Measurements from ENCODE around the gene DMXL2.
"Not testable (repeated sequence)": the region's sequence is repeated elsewhere in the genome, so short reads cannot be mapped to it uniquely, and the experiment has no call there.

The DMXL2 gene

GRCh38 chr15:51492528-51492927, 130.0 kb downstream of the DMXL2 start:
- no peak for DNase-seq (ENCODE audit: low read depth in 2 of 2)

DNA sequence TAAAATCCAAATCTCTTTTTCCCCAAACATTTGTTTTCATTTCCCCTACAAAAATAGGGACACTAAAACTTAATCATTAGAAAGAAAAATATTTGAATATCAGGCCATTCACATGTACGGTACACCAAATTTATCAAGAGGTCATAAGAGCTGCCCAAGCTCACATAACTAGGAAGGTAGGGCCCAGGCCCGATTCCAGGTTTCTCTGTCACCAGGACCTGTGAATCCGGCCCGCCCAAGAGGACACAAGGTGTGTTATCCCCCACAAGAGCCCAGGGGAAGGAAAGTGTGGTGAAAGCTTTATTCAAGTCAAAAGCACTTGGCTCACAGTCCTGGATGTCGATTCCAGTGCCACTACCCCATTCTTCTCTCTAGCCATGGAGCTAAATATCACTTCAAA, 130.6 kb downstream of the DMXL2 start:
- DNase-seq (ENCODE audit: low read depth in 2 of 2): no peak

DNA sequence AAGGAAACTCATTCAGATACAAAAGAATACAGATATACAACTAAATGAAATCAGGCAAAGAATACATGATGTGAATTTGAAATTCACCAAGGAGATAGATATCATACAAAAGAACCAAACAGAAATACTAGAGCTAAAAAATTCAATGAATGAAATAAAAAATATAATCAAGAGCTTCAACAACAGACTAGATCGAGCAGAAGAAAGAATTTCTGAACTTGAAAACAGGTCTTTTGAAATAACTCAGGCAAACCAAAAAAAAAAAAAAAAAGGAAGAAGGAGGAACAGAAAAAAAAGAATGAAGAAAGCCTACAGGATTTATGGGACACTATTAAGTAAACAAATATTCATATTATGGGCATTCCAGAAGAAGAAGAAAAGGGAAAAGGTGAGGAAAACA, 137.8 kb downstream of the DMXL2 start:
- no peak for DNase-seq (ENCODE audit: low read depth in 2 of 2)

DNA sequence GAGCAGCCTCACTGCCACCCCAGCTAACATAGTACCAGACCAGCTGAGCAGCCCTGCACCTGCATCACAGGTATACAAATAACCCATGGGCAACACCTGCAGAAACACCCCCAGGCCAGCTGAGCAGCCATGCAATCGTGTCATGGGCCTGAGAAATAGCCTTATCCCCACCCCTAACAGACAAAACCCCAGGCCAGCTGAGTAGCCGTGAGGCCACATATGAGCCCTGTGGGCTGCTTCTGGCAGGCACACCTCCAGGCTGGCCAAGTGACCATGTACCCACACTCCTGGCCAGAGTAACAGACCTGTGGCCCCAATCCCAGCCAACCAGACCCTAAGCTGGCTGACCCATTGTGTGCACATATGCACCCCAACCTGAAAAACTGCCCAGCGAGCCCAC, 138.6 kb downstream of the DMXL2 start:
- DNase-seq (ENCODE audit: low read depth in 2 of 2): no peak

DNA sequence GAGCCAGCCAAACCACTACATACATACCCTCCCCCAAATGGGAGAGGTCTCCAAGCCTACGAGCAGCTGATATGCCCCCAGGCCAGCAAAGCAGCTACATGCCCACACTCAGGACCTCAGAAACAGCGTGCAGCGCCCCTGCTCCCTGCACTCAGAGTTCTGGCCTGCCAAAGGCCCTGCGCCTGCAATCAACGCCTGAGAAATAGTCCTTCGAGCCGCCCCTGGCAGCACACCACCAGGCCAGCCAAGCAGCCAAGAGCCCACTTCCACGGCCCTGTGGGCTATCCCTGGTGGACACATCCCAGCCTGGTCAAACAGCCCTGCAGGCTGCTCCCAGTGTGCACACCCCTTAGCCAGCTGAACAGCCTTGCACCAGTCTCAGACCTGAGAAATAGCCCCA, 139.1 kb downstream of the DMXL2 start:
- no peak for DNase-seq (ENCODE audit: low read depth in 2 of 2)

- no peak for DNase-seq (ENCODE audit: low read depth in 2 of 2)
Observed at GRCh38 chr15:51475736-51476135, 146.8 kb downstream of the DMXL2 start.

DNA sequence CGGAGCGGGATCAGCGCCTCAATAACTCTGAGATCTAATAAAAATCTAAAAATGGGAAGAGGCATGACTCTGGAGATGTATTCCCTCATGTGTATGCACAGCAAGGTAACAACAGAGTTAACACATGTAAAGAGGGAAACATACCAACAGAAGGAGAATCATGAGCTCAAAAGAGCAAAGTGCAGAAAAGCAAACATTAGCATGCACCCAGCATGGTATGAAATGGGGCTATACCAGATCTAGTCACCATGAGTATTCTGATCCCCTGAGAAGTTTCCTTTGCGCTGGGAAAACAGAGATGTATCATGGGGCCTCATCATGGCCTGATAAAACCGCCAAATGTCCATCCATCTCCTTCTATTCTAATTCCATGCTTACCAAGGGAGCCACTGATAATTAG, 152.1 kb downstream of the DMXL2 start:
- DNase-seq (ENCODE audit: low read depth in 2 of 2): no peak

DNA sequence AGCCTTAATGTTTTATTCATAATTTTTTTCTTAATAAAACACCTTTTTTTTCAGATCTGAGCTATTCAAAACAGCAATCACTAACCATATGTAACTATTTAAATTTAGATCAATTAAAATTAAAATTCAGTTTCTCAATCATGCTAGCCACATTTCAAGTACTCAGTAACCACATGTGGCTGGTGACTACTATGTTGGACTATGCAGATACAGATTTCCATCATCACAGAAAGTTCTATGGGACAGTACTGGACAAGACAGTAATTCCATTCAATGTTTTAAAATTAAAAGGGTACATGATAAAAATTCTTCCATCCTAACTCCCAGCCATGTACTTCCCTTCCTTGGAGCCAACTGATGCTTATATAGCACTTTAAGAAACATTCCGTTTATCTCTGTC, 161.8 kb downstream of the DMXL2 start:
- DNase-seq (ENCODE audit: low read depth in 2 of 2): no peak

DNA sequence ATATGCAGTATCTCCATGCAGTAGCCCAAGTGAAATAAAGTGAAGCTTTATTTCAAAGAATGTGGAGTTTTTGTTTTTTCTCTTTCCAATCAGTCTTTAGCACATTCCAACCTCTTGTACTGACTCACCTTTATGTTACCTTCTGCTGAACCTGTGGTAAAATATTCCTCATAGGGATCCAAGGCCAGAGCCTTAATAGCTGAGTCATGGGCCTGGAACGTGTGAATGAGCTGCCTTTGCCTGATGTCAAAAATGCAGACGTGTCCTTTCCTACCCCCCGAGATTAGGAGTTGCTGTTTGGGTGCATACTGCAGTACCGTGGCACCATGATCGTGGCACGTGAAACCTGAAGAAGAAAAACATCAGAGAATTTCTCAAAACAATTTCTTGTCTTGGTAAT, 172.6 kb downstream of the DMXL2 start:
- DNase-seq (ENCODE audit: low read depth in 2 of 2): no peak

DNA sequence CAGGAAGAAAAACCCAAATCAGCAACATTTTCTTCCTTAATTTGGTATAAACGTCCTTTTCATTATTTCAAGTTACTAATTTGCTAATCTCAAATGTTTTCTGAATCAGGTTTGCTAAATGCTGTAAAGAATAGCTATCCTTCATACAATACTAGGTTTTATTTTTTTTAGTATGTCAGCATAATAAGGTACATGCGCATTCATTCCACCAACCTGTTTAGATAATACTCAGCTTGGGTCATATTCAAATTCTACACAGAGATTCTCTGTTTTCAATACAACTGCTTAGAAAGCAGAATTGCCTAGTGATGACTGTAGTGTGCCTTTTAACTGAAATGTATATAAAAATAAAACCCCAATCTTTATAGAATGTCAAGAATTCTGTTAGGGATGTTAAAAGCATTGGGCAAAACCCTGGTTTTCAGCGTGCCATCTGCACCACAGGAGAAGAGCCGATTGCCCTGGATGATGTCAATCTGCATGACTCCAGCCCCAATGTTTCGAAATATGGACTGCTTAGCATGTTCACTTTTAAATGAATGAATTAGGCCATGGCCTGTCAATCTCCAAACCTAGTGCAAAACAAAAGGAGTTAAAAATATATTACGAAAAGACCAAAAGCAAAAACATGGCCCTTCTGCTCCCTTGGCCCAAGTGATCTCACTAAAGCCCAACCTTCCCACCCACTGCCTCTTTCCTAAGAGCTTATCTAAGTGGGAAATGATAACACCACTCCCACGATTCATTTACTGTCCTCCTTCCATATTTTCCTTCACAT, 173.8 kb downstream of the DMXL2 start:
- no peak for DNase-seq (ENCODE audit: low read depth in 2 of 2)

DNA sequence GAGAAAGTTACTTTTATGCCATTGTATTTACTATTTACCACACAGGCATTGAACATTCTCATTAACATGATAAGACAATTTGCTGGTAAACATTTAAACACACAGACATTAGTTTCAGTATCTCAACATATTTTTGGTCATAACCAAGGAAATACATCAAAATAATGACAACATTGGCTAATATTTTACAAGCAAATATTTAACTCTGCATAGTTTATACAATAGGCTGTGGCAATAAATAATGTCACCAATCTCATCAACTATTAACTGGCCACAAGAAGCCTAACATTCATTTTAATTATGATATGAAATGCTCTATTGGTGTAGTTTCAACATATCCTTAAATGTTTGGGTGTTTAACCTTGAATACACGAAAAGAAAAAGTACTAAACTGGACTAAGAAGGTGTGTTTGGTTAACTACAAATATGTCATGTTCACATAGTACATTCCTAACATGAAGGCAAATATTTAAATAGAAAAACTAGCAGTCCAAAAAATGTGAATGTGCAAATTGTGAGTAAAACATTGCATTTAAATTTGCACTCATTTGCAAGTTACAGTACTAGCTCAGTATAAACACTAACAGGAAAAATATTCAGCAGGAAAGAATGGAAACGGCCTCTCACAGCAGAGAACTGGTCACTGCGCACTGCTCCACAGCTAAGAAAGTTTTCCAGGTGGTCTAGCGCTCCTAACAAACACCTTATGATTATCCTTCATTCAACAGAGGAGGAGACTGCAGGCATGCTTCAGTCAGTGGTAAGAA, 174.5 kb downstream of the DMXL2 start:
- DNase-seq (ENCODE audit: low read depth in 2 of 2): no peak

GRCh38 chr15:51446029-51446744, 176.4 kb downstream of the DMXL2 start:
- DNase-seq (ENCODE audit: low read depth in 2 of 2): not testable (repeated sequence)

DNA sequence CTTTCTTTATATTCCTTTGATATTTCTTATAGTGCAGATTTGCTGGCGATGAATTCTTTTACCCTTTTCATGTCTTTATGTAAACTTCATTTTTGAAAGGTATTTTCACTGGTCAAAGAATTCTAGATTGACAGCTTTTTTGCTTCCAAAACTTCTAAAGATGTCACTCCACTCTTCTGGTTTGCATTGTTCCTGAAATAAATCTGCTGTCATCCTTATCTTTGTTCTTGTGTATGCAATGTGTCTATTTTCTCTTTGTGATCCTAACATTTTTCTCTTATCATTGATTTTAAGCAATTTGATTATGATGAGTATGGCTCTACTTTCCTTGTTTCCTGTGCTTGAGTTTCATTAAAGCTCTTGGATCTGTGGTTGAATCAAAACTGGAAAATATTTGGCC, 177.8 kb downstream of the DMXL2 start:
- DNase-seq (ENCODE audit: low read depth in 2 of 2): no peak

DNA sequence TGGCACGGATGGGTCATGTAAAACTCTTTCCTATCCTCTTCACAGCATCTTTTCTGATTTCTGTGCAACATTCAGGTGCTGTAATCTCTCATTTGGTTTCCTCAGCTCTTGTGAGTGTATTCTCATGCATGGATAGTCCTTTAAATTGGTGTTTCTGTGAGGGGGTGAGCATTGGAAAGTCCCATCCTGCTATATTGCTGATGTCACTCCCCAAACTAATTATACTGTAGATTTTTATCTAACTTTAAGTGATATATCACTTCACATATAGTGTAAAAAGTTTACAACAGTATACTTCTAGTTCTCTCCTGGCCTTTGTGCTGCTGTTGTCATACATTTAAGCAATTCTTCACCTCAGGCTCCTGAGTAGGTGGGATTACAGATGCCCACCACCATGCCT, 178.5 kb downstream of the DMXL2 start:
- DNase-seq (ENCODE audit: low read depth in 2 of 2): no peak

DNA sequence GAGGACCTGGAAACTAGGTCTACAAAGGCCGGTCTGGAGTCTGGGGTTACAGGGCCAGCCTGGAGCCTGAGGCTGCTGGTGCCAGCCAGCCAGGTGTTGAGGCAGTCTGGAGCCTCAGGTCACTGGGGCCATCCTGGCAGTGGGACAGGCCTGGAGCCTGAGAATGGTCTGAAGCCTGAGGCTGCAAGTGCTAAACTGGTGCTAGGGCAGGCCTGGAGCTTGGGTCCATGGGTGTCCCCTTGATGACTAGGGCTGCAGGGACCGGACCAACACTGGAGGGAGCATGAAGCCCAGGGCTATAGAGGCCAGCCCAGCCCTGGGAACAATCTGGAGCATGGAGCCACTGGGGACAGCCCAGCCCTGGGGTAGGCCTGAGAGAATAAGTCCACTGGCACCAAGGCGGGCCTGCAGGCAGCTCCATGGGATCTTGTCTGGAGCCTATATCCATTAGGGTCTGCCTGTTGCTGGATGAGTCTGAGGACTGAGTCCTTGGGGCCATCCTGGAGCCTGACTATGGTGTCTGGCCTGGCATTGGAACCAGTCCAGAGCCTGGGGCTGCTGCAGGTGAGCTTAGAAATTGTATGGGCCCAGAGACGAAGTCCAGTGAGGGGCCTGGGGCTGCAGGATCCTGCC, 179.2 kb downstream of the DMXL2 start:
- no peak for DNase-seq (ENCODE audit: low read depth in 2 of 2)

GRCh38 chr15:51438526-51438925, 184.0 kb downstream of the DMXL2 start:
- no peak for DNase-seq (ENCODE audit: low read depth in 2 of 2)

- no peak for DNase-seq (ENCODE audit: low read depth in 2 of 2)
Observed at GRCh38 chr15:51425517-51426040, 197.0 kb downstream of the DMXL2 start.

GRCh38 chr15:51424780-51425179, 197.8 kb downstream of the DMXL2 start:
- no peak for DNase-seq (ENCODE audit: low read depth in 2 of 2)

DNA sequence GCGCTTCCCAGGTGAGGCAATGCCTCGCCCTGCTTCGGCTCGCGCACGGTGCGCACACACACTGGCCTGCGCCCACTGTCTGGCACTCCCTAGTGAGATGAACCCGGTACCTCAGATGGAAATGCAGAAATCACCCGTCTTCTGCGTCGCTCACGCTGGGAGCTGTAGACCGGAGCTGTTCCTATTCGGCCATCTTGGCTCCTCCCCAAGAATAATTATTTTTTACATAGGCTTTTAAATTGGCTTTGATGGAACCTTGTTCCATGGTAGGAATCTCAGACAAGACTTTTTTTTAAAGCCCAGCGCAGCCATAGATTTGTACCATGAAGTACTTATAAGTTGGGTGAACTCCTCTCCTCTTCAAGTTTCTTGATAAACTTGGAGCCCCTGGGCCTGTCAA, 199.5 kb downstream of the DMXL2 start:
- DNase-seq (ENCODE audit: low read depth in 2 of 2): not testable (repeated sequence)

DNA sequence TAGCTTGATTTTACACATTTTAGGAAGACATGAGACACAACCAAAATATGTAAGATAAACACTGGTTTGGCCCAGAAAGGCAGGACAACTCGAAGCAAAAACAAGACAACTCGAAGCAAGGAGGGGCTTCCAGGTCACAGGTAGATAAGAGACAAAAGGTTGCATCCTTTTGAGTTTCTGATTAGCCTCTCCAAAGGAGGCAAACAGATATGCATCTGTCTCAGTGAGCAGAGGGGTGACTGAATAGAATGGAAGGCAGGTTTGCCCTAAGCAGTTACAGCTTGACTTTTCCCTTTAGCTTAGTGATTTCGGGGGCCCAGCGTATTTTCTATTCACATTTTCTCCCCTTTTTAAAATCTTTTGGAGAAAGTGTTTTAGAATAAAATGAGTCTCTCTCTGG, 206.4 kb downstream of the DMXL2 start:
- no peak for DNase-seq (ENCODE audit: low read depth in 2 of 2)

- DNase-seq (ENCODE audit: low read depth in 2 of 2): no peak
Observed at GRCh38 chr15:51414256-51414860, 208.2 kb downstream of the DMXL2 start.
